OCI-LY1 (cell line): ENCODE results near the gene NABP2.

Source experiments
- H2AFZ ChIP-seq: fragments of 200-600 bp; sonication (generic), shearing (Covaris generic); 2 replicates; pipeline ENCODE4 v1.6.0; 2014; ENCODE audit warnings: antibody characterized with exemption, mild to moderate bottlenecking, low read length
- H3F3A ChIP-seq: fragments of 200-600 bp; sonication (generic), shearing (Covaris generic); 2 replicates; pipeline ENCODE4 v1.6.0; 2014; ENCODE audit warnings: mild to moderate bottlenecking, antibody characterized with exemption, low read length, moderate library complexity; ENCODE audit not compliant: insufficient read depth
- H3K27ac ChIP-seq: fragments of 200-600 bp; sonication (generic); 2 replicates; pipeline ENCODE4 v1.5.1; 2014; ENCODE audit warnings: low read length, mixed run types, mild to moderate bottlenecking, low read depth; ENCODE audit not compliant: poor library complexity, severe bottlenecking
- H3K27me3 ChIP-seq: fragments of 200-600 bp; sonication (generic); 2 replicates; pipeline ENCODE4 v1.6.0; 2014; ENCODE audit warnings: antibody characterized with exemption, mild to moderate bottlenecking, low read length, moderate library complexity; ENCODE audit not compliant: insufficient read depth
- H3K36me3 ChIP-seq: fragments of 200-600 bp; sonication (generic); 2 replicates; pipeline ENCODE4 v1.6.1; 2014; ENCODE audit warnings: mild to moderate bottlenecking, antibody characterized with exemption, low read length, moderate library complexity, mixed read lengths; ENCODE audit not compliant: insufficient read depth
- H3K4me1 ChIP-seq: fragments of 200-600 bp; sonication (generic); 2 replicates; pipeline ENCODE4 v1.5.1; 2014; ENCODE audit warnings: mild to moderate bottlenecking, low read length, moderate library complexity; ENCODE audit not compliant: insufficient read depth, severe bottlenecking
- H3K4me2 ChIP-seq: fragments of 200-600 bp; sonication (generic), shearing (Covaris generic); 2 replicates; pipeline ENCODE4 v1.6.1; 2014; ENCODE audit warnings: low read length
- H3K4me3 ChIP-seq: fragments of 200-600 bp; sonication (generic); 2 replicates; pipeline ENCODE4 v1.5.1; 2014; ENCODE audit warnings: low read length, low read depth, mild to moderate bottlenecking, mixed read lengths; ENCODE audit not compliant: poor library complexity, severe bottlenecking
- H3K79me2 ChIP-seq: fragments of 200-600 bp; shearing (Covaris generic); 2 replicates; pipeline ENCODE4 v1.6.1; 2016; ENCODE audit warnings: mixed run types, low read length, mixed read lengths; ENCODE audit not compliant: insufficient read depth
- H3K9ac ChIP-seq: fragments of 200-600 bp; sonication (generic), shearing (Covaris generic); 2 replicates; pipeline ENCODE4 v1.6.1; 2014; ENCODE audit warnings: mild to moderate bottlenecking, low read length, mixed read lengths
- H3K9me2 ChIP-seq: fragments of 200-600 bp; sonication (generic), shearing (Covaris generic); 2 replicates; pipeline ENCODE4 v1.6.1; 2014; ENCODE audit warnings: low read depth, mild to moderate bottlenecking, low read length, mixed read lengths
- H3K9me3 ChIP-seq: fragments of 200-600 bp; shearing (Covaris generic); 2 replicates; pipeline ENCODE4 v1.6.1; 2014; ENCODE audit warnings: low read length, mixed read lengths
- H4K20me1 ChIP-seq: fragments of 200-600 bp; sonication (generic), shearing (Covaris generic); 2 replicates; pipeline ENCODE4 v1.6.0; 2016; ENCODE audit warnings: mild to moderate bottlenecking, low read length; ENCODE audit not compliant: insufficient read depth
- EZH2 ChIP-seq: fragments of 200-600 bp; sonication (generic), shearing (Covaris generic); IDR thresholded peaks from 2 replicates; pipeline ENCODE4 v1.8.0; 2017; ENCODE audit warnings: borderline replicate concordance, mixed run types, mild to moderate bottlenecking, antibody characterized with exemption, low read length, moderate library complexity, mixed read lengths
- TF ChIP-seq, protein P1 (sequence below): fragments of 200-600 bp; sonication (generic), shearing (Covaris generic); IDR thresholded peaks from 2 replicates; pipeline ENCODE4 v1.5.1; 2017; ENCODE audit warnings: mild to moderate bottlenecking, antibody characterized with exemption, low read length, moderate library complexity, mixed read lengths

NABP2 gene

GRCh38 chr12:56257491-56258067 is 33.4 kb downstream of the NABP2 start:
- Histone ChIP-seq H3K4me3 (peak overlapping the region; percentile 88), H3K79me2 (no peaks in the 10 kb centered on the region), H3K4me1 (peaks cover 23% of the 10 kb centered on the region), H3K27ac (no peak overlapping the region), H3K9me3 (no peaks in the 10 kb centered on the region), H3K4me2 (peak overlapping the region; percentile 99), H3K9ac (peak overlapping the region; percentile 89), H4K20me1 (no peaks in the 10 kb centered on the region), H3K9me2 (no peaks in the 10 kb centered on the region), H3K27me3 (no peaks in the 10 kb centered on the region), H3F3A (no peaks in the 10 kb centered on the region), H2AFZ (no peak overlapping the region), H3K36me3 (peaks cover 38% of the 10 kb centered on the region)
- TF ChIP-seq, protein P1, sequence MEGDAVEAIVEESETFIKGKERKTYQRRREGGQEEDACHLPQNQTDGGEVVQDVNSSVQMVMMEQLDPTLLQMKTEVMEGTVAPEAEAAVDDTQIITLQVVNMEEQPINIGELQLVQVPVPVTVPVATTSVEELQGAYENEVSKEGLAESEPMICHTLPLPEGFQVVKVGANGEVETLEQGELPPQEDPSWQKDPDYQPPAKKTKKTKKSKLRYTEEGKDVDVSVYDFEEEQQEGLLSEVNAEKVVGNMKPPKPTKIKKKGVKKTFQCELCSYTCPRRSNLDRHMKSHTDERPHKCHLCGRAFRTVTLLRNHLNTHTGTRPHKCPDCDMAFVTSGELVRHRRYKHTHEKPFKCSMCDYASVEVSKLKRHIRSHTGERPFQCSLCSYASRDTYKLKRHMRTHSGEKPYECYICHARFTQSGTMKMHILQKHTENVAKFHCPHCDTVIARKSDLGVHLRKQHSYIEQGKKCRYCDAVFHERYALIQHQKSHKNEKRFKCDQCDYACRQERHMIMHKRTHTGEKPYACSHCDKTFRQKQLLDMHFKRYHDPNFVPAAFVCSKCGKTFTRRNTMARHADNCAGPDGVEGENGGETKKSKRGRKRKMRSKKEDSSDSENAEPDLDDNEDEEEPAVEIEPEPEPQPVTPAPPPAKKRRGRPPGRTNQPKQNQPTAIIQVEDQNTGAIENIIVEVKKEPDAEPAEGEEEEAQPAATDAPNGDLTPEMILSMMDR = no peak
- TF ChIP-seq EZH2 = no peak

- peak within 1 kb of the TSS; percentile 100 for H2AFZ ChIP-seq
- H3K9ac ChIP-seq = peak within 1 kb of the TSS; percentile 89
- no peaks in the 10 kb centered on the region for H3K79me2 ChIP-seq
- H3K4me2 ChIP-seq = peak within 1 kb of the TSS; percentile 99
- no peaks in the 10 kb centered on the region for H3K9me3 ChIP-seq
- no peaks in the 10 kb centered on the region for H4K20me1 ChIP-seq
- H3K27me3 ChIP-seq = no peaks in the 10 kb centered on the region
- no peak within 1 kb of the TSS for H3K27ac ChIP-seq
- peaks cover 31% of the 10 kb centered on the region for H3K36me3 ChIP-seq
- TF ChIP-seq, protein P1 = peak; percentile 56
- no peak for TF ChIP-seq EZH2
- peak within 1 kb of the TSS; percentile 88 for H3K4me3 ChIP-seq
- H3K9me2 ChIP-seq = no peaks in the 10 kb centered on the region
- H3K4me1 ChIP-seq = peaks cover 23% of the 10 kb centered on the region
- no peaks in the 10 kb centered on the region for H3F3A ChIP-seq
Observed at GRCh38 chr12:56258068-56258819, 34.1 kb downstream of the NABP2 start, which contains the start of gene ANKRD52. ANKRD52 (minus strand) TSS chr12:56258384; CDS start chr12:56258269, 115 bp downstream.

DNA sequence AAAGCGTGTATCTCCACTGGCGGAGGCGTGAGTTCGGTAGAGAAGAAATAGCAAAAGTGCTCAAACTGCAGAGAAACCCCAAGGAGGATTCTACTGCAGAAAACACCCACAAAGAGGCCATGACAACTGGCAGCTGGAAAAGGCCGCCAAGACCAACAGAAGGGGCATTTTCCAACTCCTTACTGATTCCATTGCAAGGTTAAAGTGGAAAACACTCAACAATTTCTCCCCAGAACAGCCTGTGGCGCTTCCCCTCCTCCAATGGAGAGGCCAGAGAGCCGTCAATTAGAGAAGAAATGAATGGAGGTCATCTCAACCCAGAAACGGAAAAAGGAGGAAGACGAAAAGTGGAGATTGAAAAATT is 34.7 kb downstream of the NABP2 start:
- H3K4me2 ChIP-seq = peak overlapping the region; percentile 99
- H3F3A ChIP-seq = no peaks in the 10 kb centered on the region
- peak overlapping the region; percentile 88 for H3K4me3 ChIP-seq
- H2AFZ ChIP-seq = peak overlapping the region; percentile 100
- peak overlapping the region; percentile 89 for H3K9ac ChIP-seq
- no peaks in the 10 kb centered on the region for H4K20me1 ChIP-seq
- peaks cover 23% of the 10 kb centered on the region for H3K4me1 ChIP-seq
- H3K27ac ChIP-seq = no peak overlapping the region
- peaks cover 26% of the 10 kb centered on the region for H3K36me3 ChIP-seq
- H3K79me2 ChIP-seq = no peaks in the 10 kb centered on the region
- no peaks in the 10 kb centered on the region for H3K9me2 ChIP-seq
- no peaks in the 10 kb centered on the region for H3K9me3 ChIP-seq
- TF ChIP-seq, protein P1 = no peak
- TF ChIP-seq EZH2 = no peak
- H3K27me3 ChIP-seq = no peaks in the 10 kb centered on the region
